Ascending aorta (tissue), 2 donors: ENCODE measurements around the gene BPNT1. TPM values are rescaled to one million over a fixed set of nuclear protein-coding genes. Genes with fewer than 3 reads are reported as not detected.

ENCODE experiments used
- DNase-seq, 2 donors: peaks; one replicate each; pipeline ENCODE4 v3.0.0-alpha.2; 2019; ENCODE audit warnings: low spot score in 2 of 2
- H3K27ac ChIP-seq, 2 donors: fragments of 200-600 bp; sonication (generic); one replicate each; pipeline ENCODE4 v1.5.1; 2016 to 2017; ENCODE audit warnings: mild to moderate bottlenecking in 1 of 2
- H3K27me3 ChIP-seq: fragments of 200-600 bp; sonication (generic); one replicate; pipeline ENCODE4 v1.5.1; 2017
- H3K36me3 ChIP-seq, 2 donors: fragments of 200-600 bp; sonication (generic); one replicate each; pipeline ENCODE4 v1.5.1; 2016
- H3K4me1 ChIP-seq, 2 donors: fragments of 200-600 bp; sonication (generic); one replicate each; pipeline ENCODE4 v1.5.1; 2016 to 2017; ENCODE audit warnings: mild to moderate bottlenecking in 1 of 2
- H3K4me3 ChIP-seq, 2 donors: fragments of 200-600 bp; sonication (generic); one replicate each; pipeline ENCODE4 v1.5.1; 2016 to 2017; ENCODE audit warnings: mild to moderate bottlenecking in 1 of 2
- H3K9me3 ChIP-seq, 2 donors: fragments of 200-600 bp; sonication (generic); one replicate each; pipeline ENCODE4 v1.5.1; 2016
- CTCF ChIP-seq, 3 experiments: fragments of 200-600 bp in 2 of 3; fragments of 450-650 bp in 1 of 3; sonication (generic) in 2 of 3; IDR thresholded peaks; one replicate each; pipeline ENCODE4 v1.5.1; 2016 to 2019; ENCODE audit warnings: antibody characterized with exemption in 3 of 3, mild to moderate bottlenecking in 1 of 3, moderate library complexity in 1 of 3
- intact Hi-C: fragments of 100-400 bp; cut with DNase I; formaldehyde crosslinking; loops from one replicate; pipeline ENCODE4 v1.15.1; 2023
- total RNA-seq: library from RNA; depleted of rRNA; stranded (reverse); fragments of >200 nt; gene quantifications from one replicate; pipeline ENCODE4 v1.1.0, GENCODE V29; 2016

BPNT1 gene
- total RNA-seq, 1 donor from 2014 or later = 5.4 TPM

GRCh38 chr1:220012259-220012658 lies 77.3 kb downstream of the BPNT1 start:
- intact Hi-C loops = loop anchor here (2.0 kb wide), 1 partner anchor 35 kb away; the partner anchor contains the start of gene EPRS1
- no peaks in the 10 kb centered on the region for H3K27me3 ChIP-seq
- peaks cover 22 to 47% of the 10 kb centered on the region in 2 donors for H3K36me3 ChIP-seq
- peak overlapping the region; percentile 23 to 78 for H3K27ac ChIP-seq
- H3K4me1 ChIP-seq = peaks cover 3 to 10% of the 10 kb centered on the region in 2 donors
- H3K9me3 ChIP-seq = no peaks in the 10 kb centered on the region
- H3K4me3 ChIP-seq = no peak overlapping the region
- DNase-seq = no peak
- peak in 1 of 3 experiments; percentile 18 for TF ChIP-seq CTCF (IDR thresholded peaks at IDR 0.05)

GRCh38 chr1:220011620-220012019 lies 78.0 kb downstream of the BPNT1 start:
- Histone ChIP-seq H3K27me3 (no peaks in the 10 kb centered on the region), H3K36me3 (peaks cover 24 to 47% of the 10 kb centered on the region in 2 donors), H3K9me3 (no peaks in the 10 kb centered on the region), H3K27ac (peak overlapping the region; percentile 23 to 78), H3K4me3 (no peak overlapping the region), H3K4me1 (peaks cover 3 to 10% of the 10 kb centered on the region in 2 donors)
- DNase-seq = no peak
- intact Hi-C loops = loop anchor here (2.0 kb wide), 1 partner anchor 35 kb away; the partner anchor contains the start of gene EPRS1
- TF ChIP-seq CTCF (IDR thresholded peaks at IDR 0.05) = no peak

Other genes starting within 250 kb of the BPNT1 start
- gene SLC30A10, start 161.2 kb downstream of the BPNT1 start, total RNA-seq = not detected
- gene EPRS1, start 43.3 kb downstream of the BPNT1 start, total RNA-seq = 16.0 TPM
- 41.0 TPM for gene IARS2, start 4.3 kb upstream of the BPNT1 start, total RNA-seq
- 9.8 TPM for gene RAB3GAP2, start 182.7 kb upstream of the BPNT1 start, total RNA-seq